Right lobe of liver (tissue), 4 donors: ENCODE results near the gene SLC16A8.

Experiments
- POLR2A ChIP-seq: fragments of 450-650 bp; IDR thresholded peaks from one replicate; pipeline ENCODE4 v1.6.1; 2017; ENCODE audit warnings: antibody characterized with exemption, mild to moderate bottlenecking
- TF ChIP-seq, protein P1 (sequence below), 4 donors: fragments of 200-600 bp in 3 of 4; fragments of 450-650 bp in 1 of 4; IDR thresholded peaks; one replicate each; pipeline versions ENCODE4 v1.5.1 to v1.8.0; 2016 to 2022; ENCODE audit warnings: antibody characterized with exemption in 4 of 4, mild to moderate bottlenecking in 2 of 4
- donor health status: DM: no; HTN: no; CAD: no.
- donor health status: DM: no; HTN: no; CAD: no.
- donor health status: DM: no; HTN: yes; CAD: no.

DNA sequence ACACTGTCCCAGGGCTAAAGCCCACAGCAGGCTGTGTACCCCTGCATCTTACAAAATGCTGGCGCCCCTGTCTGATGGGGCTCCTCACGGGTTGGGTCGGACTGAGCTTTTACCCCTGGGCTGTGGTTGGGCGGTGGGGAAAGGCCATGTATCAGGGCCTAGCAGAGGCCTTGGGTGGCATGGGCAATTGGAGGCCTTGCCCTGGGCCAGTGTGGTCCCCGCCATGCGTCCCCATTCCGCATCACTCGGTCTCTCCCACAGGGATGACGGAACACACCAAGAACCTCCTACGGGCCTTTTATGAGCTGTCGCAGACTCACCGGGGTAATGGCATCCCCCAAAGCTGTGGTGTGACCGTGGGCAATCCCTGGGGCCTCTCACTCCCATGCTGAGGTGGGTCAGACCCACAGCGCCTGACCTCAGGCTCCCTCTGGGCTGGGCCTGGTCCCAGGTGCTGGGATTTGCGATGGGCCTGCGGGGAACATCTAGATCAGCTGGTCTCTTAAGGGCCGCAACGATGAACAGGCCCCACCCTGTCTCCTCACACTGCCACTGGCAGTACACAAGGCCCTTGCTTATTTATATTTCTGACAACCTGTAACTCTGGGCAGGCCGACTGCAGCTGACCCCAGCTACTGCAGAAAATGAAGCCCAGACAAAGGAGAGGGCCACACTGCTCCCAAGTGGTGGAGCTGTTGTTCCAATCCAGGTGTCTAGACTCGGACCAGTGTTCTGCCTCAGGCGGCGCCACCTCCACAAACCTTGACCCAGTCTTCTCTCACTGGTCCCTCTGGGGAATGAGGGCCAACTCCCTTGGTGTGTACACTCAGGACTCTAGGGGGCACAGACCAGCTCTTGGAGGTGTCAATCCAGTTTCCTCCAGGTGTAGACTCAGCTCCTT, 12.3 kb downstream of the SLC16A8 start:
- no peak for TF ChIP-seq POLR2A
- TF ChIP-seq, protein P1, sequence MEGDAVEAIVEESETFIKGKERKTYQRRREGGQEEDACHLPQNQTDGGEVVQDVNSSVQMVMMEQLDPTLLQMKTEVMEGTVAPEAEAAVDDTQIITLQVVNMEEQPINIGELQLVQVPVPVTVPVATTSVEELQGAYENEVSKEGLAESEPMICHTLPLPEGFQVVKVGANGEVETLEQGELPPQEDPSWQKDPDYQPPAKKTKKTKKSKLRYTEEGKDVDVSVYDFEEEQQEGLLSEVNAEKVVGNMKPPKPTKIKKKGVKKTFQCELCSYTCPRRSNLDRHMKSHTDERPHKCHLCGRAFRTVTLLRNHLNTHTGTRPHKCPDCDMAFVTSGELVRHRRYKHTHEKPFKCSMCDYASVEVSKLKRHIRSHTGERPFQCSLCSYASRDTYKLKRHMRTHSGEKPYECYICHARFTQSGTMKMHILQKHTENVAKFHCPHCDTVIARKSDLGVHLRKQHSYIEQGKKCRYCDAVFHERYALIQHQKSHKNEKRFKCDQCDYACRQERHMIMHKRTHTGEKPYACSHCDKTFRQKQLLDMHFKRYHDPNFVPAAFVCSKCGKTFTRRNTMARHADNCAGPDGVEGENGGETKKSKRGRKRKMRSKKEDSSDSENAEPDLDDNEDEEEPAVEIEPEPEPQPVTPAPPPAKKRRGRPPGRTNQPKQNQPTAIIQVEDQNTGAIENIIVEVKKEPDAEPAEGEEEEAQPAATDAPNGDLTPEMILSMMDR (IDR thresholded peaks at IDR 0.05) = no peak
